GM18951 (cell line): ENCODE data around the gene ZKSCAN3.

Experiments
- POLR2A ChIP-seq: IDR thresholded peaks from 4 replicates; pipeline ENCODE4 v1.6.1; 2011; ENCODE audit warnings: mild to moderate bottlenecking; ENCODE audit not compliant: insufficient read length, insufficient read depth; ENCODE audit errors: extremely low read depth
- in situ Hi-C: fragments of 300-500 bp; cut with MboI; formaldehyde crosslinking; loops from one replicate; pipeline ENCODE4 v1.12.0; 2022; ENCODE audit warnings: low sequenced_read_pairs, mixed read lengths, inconsistent platforms; ENCODE audit not compliant: unreplicated experiment

ZKSCAN3 gene

GRCh38 chr6:28334286-28335039 lies 15.3 kb upstream of the ZKSCAN3 start:
- in situ Hi-C loops, result no loop called here
- no peak for TF ChIP-seq POLR2A

GRCh38 chr6:28335040-28335563 lies 14.6 kb upstream of the ZKSCAN3 start:
- in situ Hi-C loops, result no loop called here
- no peak for TF ChIP-seq POLR2A

GRCh38 chr6:28335564-28336283 lies 14.0 kb upstream of the ZKSCAN3 start, which contains the start of gene ZSCAN31:
TSS of gene ZSCAN31 (minus strand) at chr6:28336148. CDS start at chr6:28329683, 6,465 bp downstream.
- in situ Hi-C loops, result no loop called here
- peak; percentile 52 for TF ChIP-seq POLR2A

- in situ Hi-C loops, result no loop called here
- TF ChIP-seq POLR2A, result no peak
These were observed 13.2 kb upstream of the ZKSCAN3 start for GRCh38 chr6:28336284-28337120.

GRCh38 chr6:28337121-28337520 lies 12.6 kb upstream of the ZKSCAN3 start:
- in situ Hi-C loops, result no loop called here
- no peak for TF ChIP-seq POLR2A

DNA sequence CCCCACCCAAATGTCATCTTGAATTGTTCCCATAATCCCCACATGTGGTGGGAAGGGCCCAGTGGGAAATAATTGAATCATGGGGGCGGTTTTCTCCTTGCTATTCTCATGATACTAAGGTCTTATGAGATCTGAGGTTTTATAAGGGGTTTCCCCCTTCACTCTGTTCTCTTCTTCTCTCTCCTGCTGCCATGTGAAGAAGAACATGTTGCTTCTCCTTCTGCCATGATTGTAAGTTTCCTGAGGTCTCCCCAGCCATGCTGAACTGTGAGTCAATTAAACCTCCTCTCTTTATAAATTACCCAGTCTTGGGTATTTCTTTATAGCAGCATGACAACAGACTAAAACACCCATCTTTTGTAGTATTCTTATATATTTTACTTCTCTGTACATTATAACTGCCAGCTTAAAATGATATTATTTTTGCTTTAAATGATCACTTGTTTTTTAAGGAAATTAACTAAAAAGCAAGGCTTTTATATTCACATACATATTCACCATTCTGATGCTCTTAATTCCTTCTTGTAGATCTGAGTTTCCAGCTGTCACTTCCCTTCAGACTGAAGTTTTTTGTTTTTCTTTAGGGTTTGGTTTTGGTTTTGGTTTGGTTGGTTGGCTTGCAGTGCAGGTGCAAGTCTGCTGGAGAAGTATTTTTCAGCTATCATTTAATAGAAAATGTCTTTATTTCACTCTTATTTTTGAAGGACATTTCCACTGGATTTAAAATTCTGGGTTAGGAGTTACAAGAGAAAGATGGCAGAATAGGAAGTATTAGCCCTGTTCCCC lies 9.2 kb upstream of the ZKSCAN3 start:
- in situ Hi-C loops, result no loop called here
- TF ChIP-seq POLR2A, result no peak

DNA sequence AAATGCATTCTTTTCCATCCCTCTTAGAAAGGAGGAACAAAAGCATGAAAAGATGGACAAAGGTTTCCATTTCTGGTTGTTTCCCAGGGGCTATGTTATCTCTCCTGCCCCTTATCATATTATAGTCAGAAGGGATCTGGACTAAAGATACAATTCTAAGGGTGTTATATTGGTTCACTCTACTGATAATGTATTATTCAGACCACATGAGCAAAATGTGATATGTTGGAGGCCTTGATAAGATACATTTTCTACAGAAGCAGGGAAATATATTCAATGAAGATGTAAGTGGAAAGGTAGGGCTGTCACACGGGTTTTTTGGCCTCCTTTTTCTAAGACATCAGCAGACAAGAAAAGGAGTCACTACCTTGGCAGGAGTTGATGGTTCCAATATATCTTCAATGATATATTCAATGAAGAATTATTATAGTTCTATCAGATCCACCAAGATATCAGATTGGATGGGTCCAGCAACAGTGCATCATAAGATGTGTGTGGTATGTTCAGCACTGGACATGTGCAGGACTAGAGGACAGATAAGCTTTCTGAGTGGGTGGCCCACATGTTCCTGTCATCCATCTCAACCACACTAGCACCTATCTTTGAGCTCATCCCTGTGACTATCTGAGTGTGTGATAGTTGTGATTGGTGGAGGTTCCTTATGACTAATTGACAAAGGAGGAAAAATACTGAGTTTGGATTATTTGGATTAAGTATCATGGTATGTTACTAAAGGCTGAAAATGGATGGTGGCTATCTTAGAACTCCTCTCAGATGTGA lies 5.7 kb upstream of the ZKSCAN3 start:
- in situ Hi-C loops, result no loop called here

DNA sequence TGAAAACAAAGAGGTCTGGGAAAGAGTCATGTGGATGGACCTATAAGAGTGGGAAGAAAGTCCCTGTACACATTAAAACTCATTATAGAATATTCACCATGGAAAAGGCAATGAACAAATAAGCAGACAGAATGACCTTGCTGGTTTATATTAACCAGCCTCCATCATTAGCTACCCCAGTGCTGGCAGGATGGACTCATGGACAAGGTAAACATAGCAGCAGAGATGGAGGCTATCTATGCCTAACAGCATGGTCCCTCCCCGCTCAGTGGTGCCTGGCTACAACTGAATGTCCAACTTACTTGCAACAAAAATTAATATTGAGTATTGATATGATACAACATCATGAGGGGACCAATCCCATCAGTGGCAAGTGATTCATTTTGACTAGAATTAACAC lies 4.5 kb upstream of the ZKSCAN3 start:
- TF ChIP-seq POLR2A, result no peak
- in situ Hi-C loops, result no loop called here

More for the DNA sequence above, 5.7 kb upstream of the ZKSCAN3 start:
- no peak for TF ChIP-seq POLR2A

GRCh38 chr6:28347119-28347518 lies 2.6 kb upstream of the ZKSCAN3 start:
- in situ Hi-C loops, result no loop called here
- no peak for TF ChIP-seq POLR2A

DNA sequence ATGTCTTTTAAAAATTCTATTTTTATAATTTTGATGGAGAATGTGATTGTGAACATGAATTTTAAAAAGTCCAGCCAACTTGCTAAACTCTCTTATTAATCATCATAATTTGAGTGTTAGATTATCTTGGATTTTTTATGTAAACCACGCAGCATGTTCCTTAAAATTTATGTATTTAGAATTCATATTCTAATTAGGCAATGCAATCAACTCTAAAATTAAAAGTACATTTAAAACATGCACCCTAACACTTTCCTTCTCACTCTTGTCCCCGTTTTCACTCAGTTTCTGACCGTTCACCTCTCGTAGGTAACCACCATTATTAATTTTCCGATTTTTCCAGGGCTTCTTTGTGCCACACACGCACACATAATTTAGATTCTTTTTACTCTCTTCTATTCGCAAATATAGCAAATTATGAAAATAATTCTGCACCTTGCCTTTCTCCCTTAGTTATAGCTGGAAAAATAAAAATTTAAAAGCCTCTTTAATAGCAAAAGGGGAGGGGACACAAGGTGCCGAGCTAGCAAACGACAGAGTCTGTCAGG lies 329 bp upstream of the ZKSCAN3 start:
- in situ Hi-C loops, result no loop called here
- no peak for TF ChIP-seq POLR2A

GRCh38 chr6:28351087-28351486 lies 1.3 kb downstream of the ZKSCAN3 start:
- in situ Hi-C loops, result loop anchor here (10.0 kb wide), 1 partner anchor 216 kb away; no protein-coding TSS in a partner anchor

DNA sequence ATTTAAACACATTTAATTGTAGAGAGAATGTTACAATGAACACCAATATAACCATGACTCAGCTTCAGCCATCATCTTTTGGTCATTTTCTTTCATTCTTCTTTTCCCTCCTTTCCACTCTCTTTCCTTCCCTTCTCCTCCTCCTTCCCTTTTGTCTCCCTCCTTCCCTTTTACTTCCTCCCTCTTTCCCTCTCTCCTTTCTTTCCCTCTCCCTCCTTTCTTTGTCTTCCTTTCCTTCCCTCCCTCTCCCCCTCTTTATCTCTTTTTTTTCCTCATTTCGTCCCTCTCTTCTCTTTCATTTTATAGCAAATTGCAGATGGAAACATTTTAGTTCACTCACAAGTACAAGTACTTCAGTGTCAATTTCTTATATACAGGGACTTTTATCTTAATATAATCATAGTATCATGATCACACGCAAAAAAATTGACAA lies 1.8 kb downstream of the ZKSCAN3 start:
- TF ChIP-seq POLR2A, result no peak
- in situ Hi-C loops, result loop anchor here (10.0 kb wide), 1 partner anchor 217 kb away; no protein-coding TSS in a partner anchor

More at GRCh38 chr6:28351087-28351486, 1.3 kb downstream of the ZKSCAN3 start:
- TF ChIP-seq POLR2A, result no peak
